Measurements from ENCODE around the gene LMX1A. TPM values are rescaled to one million over a fixed set of nuclear protein-coding genes. Genes with fewer than 3 reads are reported as not detected.

The LMX1A gene
- total RNA-seq, 1 donor from 2014 or later = 8.7 TPM

GRCh38 chr1:165222580-165222979 lies 133.9 kb downstream of the LMX1A start:
- H3K27ac Mint-ChIP-seq = no peak overlapping the region
- H3K9me3 Mint-ChIP-seq = no peaks in the 10 kb centered on the region
- Histone ChIP-seq H3K9ac (no peak overlapping the region), H3K36me3 (no peaks in the 10 kb centered on the region), H3K4me3 (no peak overlapping the region), H3K27me3 (no peaks in the 10 kb centered on the region), H3F3A (ENCODE audit: low read depth) (peaks cover 6% of the 10 kb centered on the region), H2AFZ (replicated peaks) (no peak overlapping the region), H3K4me1 (peaks cover 53% of the 10 kb centered on the region), H4K20me1 (ENCODE audit: low read depth) (peaks cover 13% of the 10 kb centered on the region), H3K4me2 (no peak overlapping the region), H3K9me3 (ENCODE audit: low read depth) (no peaks in the 10 kb centered on the region), H3K79me2 (ENCODE audit: low read depth) (no peaks in the 10 kb centered on the region), H3K27ac (no peak overlapping the region)
- DNase-seq (ENCODE audit: low spot score) = no peak
- peaks cover 10% of the 10 kb centered on the region for H3K27me3 Mint-ChIP-seq (ENCODE audit: insufficient read depth, low read depth)
- peaks cover 54% of the 10 kb centered on the region for H3K4me1 Mint-ChIP-seq
- H3K4me3 Mint-ChIP-seq = no peak overlapping the region
- TF ChIP-seq EZH2 (IDR thresholded peaks at IDR 0.05) (no peak), EZH2phosphoT487 (IDR thresholded peaks at IDR 0.05) (no peak), CTCF (IDR thresholded peaks at IDR 0.05) (no peak)
- no peaks in the 10 kb centered on the region for H3K36me3 Mint-ChIP-seq

GRCh38 chr1:165218731-165219130 lies 137.8 kb downstream of the LMX1A start:
- Histone ChIP-seq H3K36me3 (no peaks in the 10 kb centered on the region), H3K27ac (no peak overlapping the region), H2AFZ (replicated peaks) (no peak overlapping the region), H3K9me3 (ENCODE audit: low read depth) (no peaks in the 10 kb centered on the region), H3K79me2 (ENCODE audit: low read depth) (no peaks in the 10 kb centered on the region), H3K4me1 (peaks cover 71% of the 10 kb centered on the region), H3F3A (ENCODE audit: low read depth) (peaks cover 12% of the 10 kb centered on the region), H4K20me1 (ENCODE audit: low read depth) (peaks cover 13% of the 10 kb centered on the region), H3K4me3 (no peak overlapping the region), H3K4me2 (peak overlapping the region; percentile 13), H3K9ac (no peak overlapping the region), H3K27me3 (no peaks in the 10 kb centered on the region)
- no peak overlapping the region for H3K4me3 Mint-ChIP-seq
- H3K36me3 Mint-ChIP-seq = peaks cover 3% of the 10 kb centered on the region
- peaks cover 71% of the 10 kb centered on the region for H3K4me1 Mint-ChIP-seq
- H3K9me3 Mint-ChIP-seq = no peaks in the 10 kb centered on the region
- no peak for TF ChIP-seq CTCF (IDR thresholded peaks at IDR 0.05)
- no peak for TF ChIP-seq EZH2phosphoT487 (IDR thresholded peaks at IDR 0.05)
- H3K27ac Mint-ChIP-seq = no peak overlapping the region
- peak; percentile 14 for DNase-seq (ENCODE audit: low spot score)
- peaks cover 6% of the 10 kb centered on the region for H3K27me3 Mint-ChIP-seq (ENCODE audit: insufficient read depth, low read depth)

- H3K27me3 ChIP-seq = no peaks in the 10 kb centered on the region
- H3K4me2 ChIP-seq = no peak overlapping the region
- no peaks in the 10 kb centered on the region for H3K9me3 ChIP-seq (ENCODE audit: low read depth)
- H4K20me1 ChIP-seq (ENCODE audit: low read depth) = peaks cover 13% of the 10 kb centered on the region
- no peak overlapping the region for H3K27ac ChIP-seq
- peaks cover 70% of the 10 kb centered on the region for H3K4me1 ChIP-seq
- H3K36me3 Mint-ChIP-seq = peaks cover 3% of the 10 kb centered on the region
- peaks cover 6% of the 10 kb centered on the region for H3K27me3 Mint-ChIP-seq (ENCODE audit: insufficient read depth, low read depth)
- no peak for TF ChIP-seq EZH2 (IDR thresholded peaks at IDR 0.05)
- no peak for TF ChIP-seq EZH2phosphoT487 (IDR thresholded peaks at IDR 0.05)
- TF ChIP-seq CTCF (IDR thresholded peaks at IDR 0.05) = no peak
- H3K79me2 ChIP-seq (ENCODE audit: low read depth) = no peaks in the 10 kb centered on the region
- no peak overlapping the region for H3K27ac Mint-ChIP-seq
- no peaks in the 10 kb centered on the region for H3K9me3 Mint-ChIP-seq
- H3K36me3 ChIP-seq = no peaks in the 10 kb centered on the region
- no peak overlapping the region for H3K4me3 ChIP-seq
- no peak overlapping the region for H2AFZ ChIP-seq (replicated peaks)
- H3K9ac ChIP-seq = no peak overlapping the region
- peaks cover 69% of the 10 kb centered on the region for H3K4me1 Mint-ChIP-seq
- no peak for DNase-seq (ENCODE audit: low spot score)
- peaks cover 12% of the 10 kb centered on the region for H3F3A ChIP-seq (ENCODE audit: low read depth)
- H3K4me3 Mint-ChIP-seq = no peak overlapping the region
Observed at GRCh38 chr1:165217958-165218357, 138.6 kb downstream of the LMX1A start.
